ENCODE results near the gene USF2. TPM values are rescaled to one million over a fixed set of nuclear protein-coding genes. Genes with fewer than 3 reads are reported as not detected.

Gene USF2
- total and polyA plus RNA-seq, 5 donors, result 182 to 332 (median 245) TPM

GRCh38 chr19:35288331-35288730 lies 19.6 kb downstream of the USF2 start:
- DNase-seq (no peak), ATAC-seq (no peak)
- Histone ChIP-seq H3K27ac (ENCODE audit: low read length) (no peak overlapping the region), H3K4me1 (ENCODE audit: control insufficient read depth, insufficient read depth, low read length) (no peaks in the 10 kb centered on the region), H3K9me3 (ENCODE audit: control insufficient read depth, low read length) (no peaks in the 10 kb centered on the region), H3K4me3 (ENCODE audit: low read length) (no peak overlapping the region), H3K27me3 (ENCODE audit: control insufficient read depth, insufficient read depth) (no peaks in the 10 kb centered on the region)
- WGBS, result 57% methylated on average over 2 of the region's 2 CpGs
- intact Hi-C loops (cut with DNase I), result no loop called here

GRCh38 chr19:35288906-35289305 lies 20.1 kb downstream of the USF2 start:
- peak in 1 of 3 donors; percentile 18 for DNase-seq
- intact Hi-C loops (cut with DNase I), result no loop called here
- no peak overlapping the region for H3K4me3 ChIP-seq (ENCODE audit: low read length)
- H3K27me3 ChIP-seq (ENCODE audit: control insufficient read depth, insufficient read depth), result no peaks in the 10 kb centered on the region
- no peaks in the 10 kb centered on the region for H3K4me1 ChIP-seq (ENCODE audit: control insufficient read depth, insufficient read depth, low read length)
- no peaks in the 10 kb centered on the region for H3K9me3 ChIP-seq (ENCODE audit: control insufficient read depth, low read length)
- no peak for ATAC-seq
- no peak overlapping the region for H3K27ac ChIP-seq (ENCODE audit: low read length)
- WGBS, result 84% methylated on average over 5 of the region's 5 CpGs

GRCh38 chr19:35290381-35291127 lies 21.8 kb downstream of the USF2 start:
- no peaks in the 10 kb centered on the region for H3K27me3 ChIP-seq (ENCODE audit: control insufficient read depth, insufficient read depth)
- no peak overlapping the region for H3K27ac ChIP-seq (ENCODE audit: low read length)
- DNase-seq (peak in 1 of 3 donors; percentile 37), ATAC-seq (no peak)
- intact Hi-C loops (cut with DNase I), result no loop called here
- no peaks in the 10 kb centered on the region for H3K4me1 ChIP-seq (ENCODE audit: control insufficient read depth, insufficient read depth, low read length)
- no peaks in the 10 kb centered on the region for H3K9me3 ChIP-seq (ENCODE audit: control insufficient read depth, low read length)
- H3K4me3 ChIP-seq (ENCODE audit: low read length), result no peak overlapping the region
- 69% methylated on average over 20 of the region's 20 CpGs for WGBS

GRCh38 chr19:35291259-35291658 lies 22.5 kb downstream of the USF2 start:
- Histone ChIP-seq H3K27ac (ENCODE audit: low read length) (no peak overlapping the region), H3K4me1 (ENCODE audit: control insufficient read depth, insufficient read depth, low read length) (no peaks in the 10 kb centered on the region), H3K4me3 (ENCODE audit: low read length) (no peak overlapping the region), H3K9me3 (ENCODE audit: control insufficient read depth, low read length) (no peaks in the 10 kb centered on the region), H3K27me3 (ENCODE audit: control insufficient read depth, insufficient read depth) (no peaks in the 10 kb centered on the region)
- WGBS, result 70% methylated on average over 6 of the region's 6 CpGs
- intact Hi-C loops (cut with DNase I), result no loop called here
- DNase-seq, result no peak
- no peak for ATAC-seq

GRCh38 chr19:35291916-35292315 lies 23.2 kb downstream of the USF2 start, which contains the start of gene MAG:
Gene MAG (plus strand): TSS chr19:35292161. CDS start chr19:35295409, 3,248 bp downstream.
- ATAC-seq, result no peak
- intact Hi-C loops (cut with DNase I), result no loop called here
- DNase-seq, result no peak
- Histone ChIP-seq H3K4me1 (ENCODE audit: control insufficient read depth, insufficient read depth, low read length) (no peaks in the 10 kb centered on the region), H3K9me3 (ENCODE audit: control insufficient read depth, low read length) (no peaks in the 10 kb centered on the region), H3K27ac (ENCODE audit: low read length) (no peak within 1 kb of the TSS), H3K4me3 (ENCODE audit: low read length) (no peak within 1 kb of the TSS), H3K27me3 (ENCODE audit: control insufficient read depth, insufficient read depth) (no peaks in the 10 kb centered on the region)
- WGBS, result 78% methylated on average over 12 of the region's 12 CpGs

GRCh38 chr19:35292421-35293362 lies 23.9 kb downstream of the USF2 start:
- no peak for ATAC-seq
- intact Hi-C loops (cut with DNase I), result no loop called here
- no peak for DNase-seq
- H3K27ac ChIP-seq (ENCODE audit: low read length), result no peak overlapping the region
- no peaks in the 10 kb centered on the region for H3K4me1 ChIP-seq (ENCODE audit: control insufficient read depth, insufficient read depth, low read length)
- H3K27me3 ChIP-seq (ENCODE audit: control insufficient read depth, insufficient read depth), result no peaks in the 10 kb centered on the region
- no peaks in the 10 kb centered on the region for H3K9me3 ChIP-seq (ENCODE audit: control insufficient read depth, low read length)
- WGBS, result 79% methylated on average over 23 of the region's 23 CpGs
- H3K4me3 ChIP-seq (ENCODE audit: low read length), result no peak overlapping the region

GRCh38 chr19:35293363-35293739 lies 24.6 kb downstream of the USF2 start:
- 22% methylated on average over 7 of the region's 7 CpGs for WGBS
- intact Hi-C loops (cut with DNase I), result no loop called here
- no peak overlapping the region for H3K4me3 ChIP-seq (ENCODE audit: low read length)
- ATAC-seq (peak in 1 of 2 donors; percentile 8), DNase-seq (no peak)
- no peaks in the 10 kb centered on the region for H3K4me1 ChIP-seq (ENCODE audit: control insufficient read depth, insufficient read depth, low read length)
- H3K9me3 ChIP-seq (ENCODE audit: control insufficient read depth, low read length), result no peaks in the 10 kb centered on the region
- no peaks in the 10 kb centered on the region for H3K27me3 ChIP-seq (ENCODE audit: control insufficient read depth, insufficient read depth)
- no peak overlapping the region for H3K27ac ChIP-seq (ENCODE audit: low read length)

- Histone ChIP-seq H3K4me3 (ENCODE audit: low read length) (no peak overlapping the region), H3K27ac (ENCODE audit: low read length) (no peak overlapping the region), H3K4me1 (ENCODE audit: control insufficient read depth, insufficient read depth, low read length) (no peaks in the 10 kb centered on the region), H3K27me3 (ENCODE audit: control insufficient read depth, insufficient read depth) (no peaks in the 10 kb centered on the region), H3K9me3 (ENCODE audit: control insufficient read depth, low read length) (no peaks in the 10 kb centered on the region)
- no peak for DNase-seq
- no peak for ATAC-seq
- WGBS, result 34% methylated on average over 17 of the region's 17 CpGs
- intact Hi-C loops (cut with DNase I), result no loop called here
Observed at GRCh38 chr19:35293808-35294207, 25.0 kb downstream of the USF2 start.

- no peak for DNase-seq
- no peak overlapping the region for H3K4me3 ChIP-seq (ENCODE audit: low read length)
Observed at GRCh38 chr19:35294328-35294727, 25.6 kb downstream of the USF2 start.

GRCh38 chr19:35294859-35295791 lies 26.4 kb downstream of the USF2 start:
- H3K9me3 ChIP-seq (ENCODE audit: control insufficient read depth, low read length), result no peaks in the 10 kb centered on the region
- H3K27me3 ChIP-seq (ENCODE audit: control insufficient read depth, insufficient read depth), result no peaks in the 10 kb centered on the region
- no peak overlapping the region for H3K27ac ChIP-seq (ENCODE audit: low read length)
- intact Hi-C loops (cut with DNase I), result no loop called here
- ATAC-seq, result no peak
- no peaks in the 10 kb centered on the region for H3K4me1 ChIP-seq (ENCODE audit: control insufficient read depth, insufficient read depth, low read length)
- DNase-seq, result no peak
- WGBS, result 52% methylated on average over 25 of the region's 25 CpGs
- H3K4me3 ChIP-seq (ENCODE audit: low read length), result no peak overlapping the region

More at GRCh38 chr19:35294328-35294727, 25.6 kb downstream of the USF2 start:
- Histone ChIP-seq H3K27me3 (ENCODE audit: control insufficient read depth, insufficient read depth) (no peaks in the 10 kb centered on the region), H3K9me3 (ENCODE audit: control insufficient read depth, low read length) (no peaks in the 10 kb centered on the region), H3K27ac (ENCODE audit: low read length) (no peak overlapping the region), H3K4me1 (ENCODE audit: control insufficient read depth, insufficient read depth, low read length) (no peaks in the 10 kb centered on the region)
- no peak for ATAC-seq
- intact Hi-C loops (cut with DNase I), result no loop called here
- WGBS, result 69% methylated on average over 3 of the region's 3 CpGs
